GM19035 (cell line): ENCODE data around the gene TLX3.
"Not testable (repeated sequence)": the region's sequence is repeated elsewhere in the genome, so short reads cannot be mapped to it uniquely, and the experiment has no call there.

Experiments
- ATAC-seq: cut with Tn5 transposase; IDR thresholded peaks from one replicate; pipeline ENCODE4 v1.9.1; 2021; ENCODE audit not compliant: unreplicated experiment

TLX3 gene

DNA sequence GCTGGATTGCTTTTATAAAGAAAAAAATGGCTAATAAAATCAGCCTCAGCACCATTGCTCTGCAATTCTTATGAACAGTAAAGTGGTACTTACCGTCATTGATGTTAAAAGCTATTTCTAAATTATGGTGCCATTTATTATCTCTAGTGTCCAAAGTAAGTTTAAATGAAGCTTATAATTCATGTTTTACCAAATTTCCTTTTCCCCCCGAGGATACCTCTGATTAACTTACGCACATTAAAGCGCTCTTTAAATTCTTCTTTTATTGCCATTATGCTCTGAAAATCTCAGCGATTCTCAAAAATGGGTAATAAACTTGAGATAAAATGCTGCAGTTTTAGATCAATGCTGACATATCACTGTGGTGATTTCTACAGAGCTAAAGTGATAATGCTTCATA, 13.5 kb downstream of the TLX3 start:
- ATAC-seq: no peak

DNA sequence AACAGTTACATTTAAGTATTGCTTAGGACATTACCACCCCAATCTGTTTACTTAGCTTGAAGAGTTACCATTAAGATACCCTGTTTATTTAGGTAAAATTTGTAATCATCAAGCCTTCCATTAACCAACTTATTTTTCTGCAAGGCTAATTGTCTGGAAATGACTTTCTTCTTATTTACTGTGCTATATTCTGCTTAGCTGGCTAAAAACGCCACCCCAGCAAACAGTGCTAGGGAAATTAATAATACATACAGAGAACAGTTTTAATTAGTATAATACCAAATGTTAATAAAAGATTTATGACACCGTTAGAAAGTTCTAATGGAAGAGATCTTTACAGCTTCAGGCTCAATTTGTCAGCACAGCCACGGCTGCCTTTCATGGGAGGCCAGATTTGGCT, 14.0 kb downstream of the TLX3 start:
- no peak for ATAC-seq

DNA sequence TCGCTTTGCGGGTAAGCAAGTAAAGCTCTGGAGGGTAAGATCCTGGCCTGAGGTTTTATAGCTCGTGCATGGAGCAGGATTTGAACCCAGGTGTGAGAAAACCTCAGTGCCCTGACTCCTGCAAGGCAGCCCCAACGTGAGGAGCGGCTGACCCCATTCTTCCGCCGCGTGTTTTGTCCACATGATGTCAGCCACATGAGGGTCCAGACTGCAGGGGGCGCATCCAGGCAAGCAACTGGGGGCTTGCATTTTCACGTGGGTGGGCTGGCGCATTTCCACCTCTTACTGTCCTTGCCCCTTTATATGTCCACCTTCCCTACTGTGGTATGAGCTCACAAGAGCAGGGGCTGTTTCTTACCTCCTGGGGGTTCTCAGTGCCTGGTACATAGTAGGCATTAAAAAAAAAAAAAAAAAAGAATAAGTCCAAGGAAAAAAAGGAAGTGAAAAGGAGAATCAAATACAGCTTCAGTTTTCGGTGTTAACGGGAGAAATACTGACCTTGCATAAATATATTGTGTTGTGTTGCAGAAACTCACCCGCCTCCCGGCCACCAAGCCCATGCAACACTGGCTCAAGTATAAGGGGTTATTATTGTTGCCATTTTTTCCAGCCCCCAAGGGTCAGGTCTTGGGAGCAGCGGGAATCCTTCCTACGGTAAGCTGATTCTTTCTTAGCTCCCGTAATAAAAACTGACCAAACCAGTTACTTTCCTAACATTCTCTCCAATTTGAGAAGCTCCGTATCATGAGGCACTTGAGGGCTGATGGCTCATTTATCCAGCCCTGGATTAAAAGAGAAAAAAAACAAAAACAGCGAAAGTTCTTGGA, 15.0 kb downstream of the TLX3 start:
- no peak for ATAC-seq

DNA sequence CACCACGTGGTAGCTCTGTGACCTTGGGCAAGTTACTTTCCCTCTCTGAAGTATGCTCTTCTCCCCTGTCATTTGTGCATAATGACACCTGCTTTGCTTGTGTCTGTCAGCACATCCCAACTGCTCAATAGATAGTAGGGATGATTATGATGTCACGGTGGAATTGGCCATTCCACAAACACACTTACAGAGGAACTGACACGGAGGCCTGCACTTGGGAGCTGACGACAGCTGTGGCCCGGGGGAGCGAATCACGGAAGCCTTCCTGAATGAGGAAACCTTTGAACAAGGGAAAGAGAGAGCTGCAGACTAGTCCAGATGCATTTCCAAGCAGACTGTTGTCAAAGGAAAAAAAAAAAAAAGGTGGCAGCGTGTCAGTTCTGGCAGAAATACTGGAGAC, 21.0 kb downstream of the TLX3 start:
- ATAC-seq: no peak

DNA sequence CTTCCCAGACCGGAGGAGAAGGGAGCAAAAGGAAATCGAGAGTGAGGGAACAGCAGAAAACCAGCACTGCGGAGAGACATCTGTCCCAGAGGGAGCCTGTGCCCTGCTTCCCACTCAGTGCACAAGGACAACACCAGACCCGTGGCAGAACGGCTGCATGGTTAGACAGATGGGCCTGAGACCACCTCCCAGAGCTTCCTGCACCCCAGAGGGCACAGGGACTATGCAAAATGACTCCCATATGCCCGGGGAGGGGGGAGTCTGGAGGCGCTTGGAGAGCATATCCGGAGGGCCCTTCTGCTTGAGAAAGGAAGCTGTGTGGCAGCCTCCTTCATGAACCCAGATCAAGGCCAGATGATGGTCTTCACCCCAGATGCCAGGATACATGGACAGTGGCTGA, 26.6 kb downstream of the TLX3 start:
- ATAC-seq: no peak

DNA sequence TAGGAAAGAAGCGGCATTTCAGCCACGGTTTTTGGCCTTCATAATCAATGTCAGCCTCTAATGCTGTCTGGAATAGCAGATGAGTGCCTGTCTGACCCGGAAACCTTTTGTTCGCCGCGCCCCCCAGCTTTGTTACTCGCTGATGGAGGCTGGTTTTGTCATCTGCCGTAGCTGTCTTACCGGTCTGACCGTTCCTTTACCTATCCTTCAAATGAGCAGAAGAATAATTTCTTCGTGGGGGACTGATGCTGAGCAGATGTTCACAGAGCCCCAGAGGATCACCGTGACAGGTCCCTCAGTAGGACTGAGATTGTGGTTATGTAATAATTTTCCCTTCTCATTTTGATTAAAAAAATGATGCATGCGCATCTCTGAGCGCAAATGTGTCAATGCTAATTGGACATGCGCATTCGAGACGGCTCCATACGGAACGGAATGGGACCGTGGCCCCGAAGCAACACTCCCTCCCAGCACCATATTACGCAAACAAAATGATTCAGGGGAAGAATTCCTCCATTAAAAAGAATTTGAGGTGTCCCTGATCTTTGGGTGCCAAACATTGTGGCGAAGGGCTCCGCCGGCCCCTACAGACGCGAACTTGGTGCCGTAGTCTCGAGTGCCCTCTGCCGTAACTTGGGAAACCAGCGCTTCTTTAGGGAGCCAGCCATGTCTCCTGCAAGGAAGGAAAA, 27.6 kb downstream of the TLX3 start:
- ATAC-seq: no peak

DNA sequence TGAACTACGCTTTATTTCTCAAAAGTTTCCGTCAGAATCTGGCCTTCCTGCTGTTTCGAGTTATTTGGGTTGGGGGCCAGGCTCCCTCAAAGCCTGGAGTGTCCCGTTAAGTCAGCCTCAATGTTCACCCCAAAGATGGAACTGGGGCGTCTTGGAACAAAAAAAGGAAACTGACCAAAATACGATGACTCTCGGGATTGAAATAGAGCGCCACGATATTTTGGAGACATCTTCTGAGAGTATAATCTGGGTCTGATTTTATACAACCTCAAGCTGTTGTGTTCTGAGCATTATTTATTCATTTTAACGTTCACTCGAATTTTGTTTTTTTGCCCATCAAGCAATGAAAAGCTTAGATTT, 28.1 kb downstream of the TLX3 start:
- no peak for ATAC-seq

DNA sequence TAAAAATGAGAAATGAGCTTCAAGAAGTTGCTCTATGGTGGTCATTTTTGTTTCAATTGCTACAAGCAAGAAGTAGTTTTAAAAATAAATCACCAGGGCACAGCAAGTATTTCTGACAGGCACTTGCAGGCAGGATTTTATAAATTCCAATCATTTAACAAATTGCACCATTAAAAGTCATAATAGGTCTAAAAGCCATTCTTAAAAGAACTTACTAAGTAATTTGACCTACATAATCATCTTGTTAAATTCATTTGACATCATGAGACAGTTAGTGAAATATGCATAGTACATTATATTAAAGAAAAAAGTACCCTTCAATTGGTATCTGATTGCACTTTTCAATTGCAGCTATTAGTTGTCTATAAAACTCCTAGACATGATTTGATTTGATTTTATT, 31.0 kb downstream of the TLX3 start:
- no peak for ATAC-seq

DNA sequence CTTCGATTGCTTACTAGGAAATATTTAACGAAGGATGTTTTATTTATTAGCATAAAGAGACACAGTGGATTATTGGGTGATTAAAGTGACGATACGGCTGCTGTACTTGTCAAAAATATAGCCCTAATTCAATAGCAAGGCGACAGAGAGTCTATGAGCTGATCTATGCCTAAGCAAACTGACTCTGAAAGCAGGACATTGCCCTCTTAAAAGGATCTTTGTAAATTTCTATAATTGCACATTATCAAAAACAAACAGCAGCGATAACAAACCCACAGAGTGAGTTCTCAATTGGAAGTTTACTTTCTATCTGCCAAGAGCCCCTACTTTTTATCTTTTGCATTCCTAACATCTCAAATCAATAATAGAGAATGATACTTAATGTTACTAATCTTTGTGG, 31.4 kb downstream of the TLX3 start:
- no peak for ATAC-seq

DNA sequence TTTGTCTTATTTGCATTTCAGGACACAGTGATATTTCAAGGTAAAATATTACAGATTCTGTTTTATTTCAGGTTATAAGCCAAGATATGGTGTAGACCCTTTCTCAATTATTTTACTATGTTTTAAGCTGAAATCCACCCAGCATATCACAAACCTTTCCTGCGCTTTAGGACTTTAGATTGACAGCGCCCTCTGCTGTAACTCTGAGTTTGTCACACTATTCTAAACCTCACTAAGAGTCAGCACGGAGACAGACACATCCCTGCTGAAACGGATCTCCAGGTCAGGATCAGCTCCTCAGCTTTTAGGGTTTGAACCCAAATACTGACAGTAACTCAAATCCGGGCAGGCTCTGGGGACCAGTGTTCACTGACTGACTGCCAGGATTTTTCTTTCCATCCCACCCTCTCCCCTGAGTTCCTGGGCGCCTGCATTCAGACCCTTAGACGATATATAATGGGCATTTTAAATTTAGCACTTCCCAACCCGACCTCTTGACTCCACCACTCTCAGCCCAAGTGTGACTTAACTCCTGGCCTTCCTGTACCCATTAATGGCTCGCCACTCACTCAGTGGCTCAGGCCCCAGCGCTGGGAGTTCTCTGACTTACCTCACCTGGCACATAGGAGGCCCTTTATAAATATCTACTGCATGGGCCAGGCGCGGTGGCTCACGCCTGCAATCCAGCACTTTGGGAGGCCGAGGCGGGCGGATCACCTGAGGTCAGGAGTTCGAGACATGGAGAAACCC, 33.5 kb downstream of the TLX3 start:
- peak; percentile 59 for ATAC-seq

DNA sequence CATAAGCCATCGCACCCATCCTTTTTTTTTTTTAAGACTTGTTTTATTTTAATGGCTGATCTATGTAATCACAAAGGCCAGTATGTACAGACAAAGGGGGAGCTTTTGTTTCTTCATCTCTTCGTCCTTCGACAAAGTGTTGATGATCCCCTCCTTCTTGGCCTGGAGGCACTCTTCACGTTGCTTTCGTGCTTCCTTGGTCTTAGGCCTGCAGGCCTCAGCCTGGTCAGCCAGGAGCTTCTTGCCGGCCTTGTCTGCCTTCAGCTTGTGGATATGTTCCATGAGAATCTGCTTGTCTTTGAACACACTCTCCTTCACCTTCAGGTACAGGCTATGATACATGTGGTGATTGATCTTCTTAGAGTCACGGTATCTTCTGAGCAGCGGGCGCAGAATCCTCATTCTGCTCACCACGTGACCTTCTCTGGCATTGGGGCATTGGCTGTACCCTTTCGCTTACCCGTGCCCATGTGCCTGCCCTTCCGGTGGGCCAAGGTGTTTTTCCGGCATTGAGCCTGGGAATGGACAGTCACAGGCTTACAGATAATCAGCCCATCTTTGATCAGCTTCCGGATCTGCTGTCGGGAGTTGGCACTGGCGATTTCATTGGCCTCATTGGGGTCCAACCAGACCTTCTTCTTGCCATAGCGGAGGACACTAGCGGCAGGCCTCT, 36.0 kb downstream of the TLX3 start:
- no peak for ATAC-seq

DNA sequence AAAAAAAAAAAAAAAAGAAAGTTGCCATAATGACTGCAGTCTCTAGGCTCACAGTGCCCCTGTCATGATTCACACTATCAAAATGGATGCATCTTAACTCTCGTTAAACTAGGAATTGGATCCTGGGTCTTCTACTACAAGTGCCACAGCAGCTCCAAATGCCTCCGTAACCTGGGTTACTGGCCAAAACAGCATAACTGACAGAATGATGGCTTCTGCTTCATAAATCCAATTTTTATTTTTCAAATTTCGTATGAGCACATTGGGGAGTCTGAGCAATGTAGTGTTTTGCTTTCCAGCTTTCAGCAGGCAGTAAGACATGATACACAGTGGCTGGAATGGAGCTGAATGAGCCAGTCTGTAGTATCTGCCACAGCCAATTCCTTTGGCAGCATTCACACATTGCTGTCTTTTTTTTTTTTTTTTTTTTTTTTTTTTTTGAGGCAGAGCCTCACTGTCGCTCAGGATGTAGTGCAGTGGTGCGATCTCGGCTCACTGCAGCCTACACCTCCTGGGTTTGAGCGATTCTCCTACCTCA, 42.6 kb downstream of the TLX3 start:
- ATAC-seq: no peak

DNA sequence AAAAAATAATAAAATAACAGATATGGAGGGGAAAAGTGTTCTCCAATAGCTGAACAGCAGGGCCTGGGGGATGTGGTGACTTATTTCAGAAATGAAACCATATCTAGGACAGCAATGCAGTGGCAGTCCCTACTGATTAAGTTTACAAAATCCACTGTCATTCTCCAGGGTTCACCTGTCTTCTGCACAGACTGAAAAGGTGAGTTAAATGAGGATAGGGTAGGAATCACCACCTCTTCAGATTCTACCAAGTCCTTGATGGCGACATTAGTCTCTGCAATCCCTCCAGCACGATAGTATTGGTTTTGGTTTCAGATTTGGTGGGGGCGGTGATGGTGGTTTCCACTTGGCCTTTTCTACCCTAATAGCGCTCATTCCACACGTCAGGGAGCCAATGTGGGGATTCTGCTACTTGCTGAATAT, 46.3 kb downstream of the TLX3 start:
- ATAC-seq: peak; percentile 98

DNA sequence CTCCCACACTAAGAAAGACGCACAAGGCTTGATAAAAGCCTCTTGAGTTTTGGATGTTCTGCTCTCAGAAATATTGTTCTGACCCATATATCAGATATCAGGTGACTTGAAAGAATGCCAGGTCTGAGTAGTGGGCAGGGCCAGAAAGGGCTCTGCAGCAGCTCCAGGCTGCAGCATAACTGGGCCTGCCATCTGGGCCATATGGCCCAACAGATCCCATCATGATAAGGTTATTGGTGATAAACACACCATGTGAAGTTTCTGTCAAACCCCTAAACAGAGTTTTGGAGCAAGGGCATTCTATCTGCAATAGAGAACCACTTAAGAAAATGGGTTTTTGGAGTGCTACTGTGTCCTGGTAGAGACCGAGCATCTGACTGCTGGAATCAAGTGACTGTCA, 48.8 kb downstream of the TLX3 start:
- ATAC-seq: no peak

DNA sequence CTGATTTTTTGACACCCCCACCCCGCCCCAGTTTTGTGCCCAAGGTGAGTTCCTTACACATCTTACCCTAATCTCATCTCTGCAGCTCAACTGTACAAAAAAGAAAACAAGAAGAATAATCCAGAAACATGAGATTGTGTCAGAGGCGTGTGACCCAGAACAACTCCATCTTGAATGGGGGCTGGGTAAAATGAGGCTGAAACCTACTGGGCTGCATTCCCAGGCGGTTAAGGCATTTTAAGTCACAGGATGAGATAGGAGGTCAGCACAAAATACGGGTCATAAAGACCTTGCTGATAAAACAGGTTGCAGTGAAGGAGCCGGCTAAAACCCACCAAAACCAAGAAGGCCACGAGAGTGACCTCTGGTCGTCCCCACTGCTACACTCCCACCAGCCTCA, 52.1 kb downstream of the TLX3 start:
- not testable (repeated sequence) for ATAC-seq
